Measurements from ENCODE around the gene MMD2. TPM values are rescaled to one million over a fixed set of nuclear protein-coding genes. Genes with fewer than 3 reads are reported as not detected.
A peak's percentile ranks its signal among the peaks of the same experiment; 100 is the strongest.

MMD2 gene
- total RNA-seq, 2 experiments from 2014 or later: not detected

DNA sequence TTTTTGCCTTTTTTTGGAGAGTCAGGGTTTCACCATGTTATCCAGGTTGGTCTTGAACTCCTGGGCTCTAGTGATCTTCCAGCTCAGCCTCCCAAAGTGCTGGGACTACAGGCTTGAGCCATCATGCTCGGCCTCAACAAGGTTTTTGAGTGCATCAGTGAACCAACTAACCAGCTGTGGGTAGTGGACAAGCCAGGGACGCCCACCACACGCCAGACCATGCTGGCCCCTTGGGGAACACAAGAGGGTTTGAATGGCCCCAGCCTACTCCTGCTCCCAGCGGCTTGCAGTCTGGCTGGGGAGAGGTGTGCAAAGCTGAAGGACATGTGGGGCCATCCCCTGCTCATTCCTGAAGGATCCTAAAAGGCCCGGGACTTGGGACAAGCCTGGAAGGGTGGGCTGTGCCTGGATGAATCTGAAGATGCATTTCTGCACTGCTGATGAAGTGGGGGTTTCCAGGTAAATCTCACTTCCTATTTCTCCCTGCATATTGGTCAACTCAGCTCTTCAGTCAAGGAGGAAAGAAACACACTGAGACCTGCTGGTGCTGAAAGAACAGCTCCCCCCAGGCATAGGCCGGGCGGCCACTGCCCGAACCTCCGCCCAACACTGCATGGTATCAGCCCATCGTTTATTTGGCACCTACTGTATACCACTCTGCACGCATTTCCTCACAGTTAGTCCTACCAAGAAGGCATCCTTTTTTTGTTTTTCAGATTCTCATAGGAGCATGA, 6.9 kb downstream of the MMD2 start:
- ChIA-PET CTCF (ENCODE audit: unreplicated experiment) (no interaction called here), POLR2A (interaction anchor here (0.6 kb wide), 2 partner anchors 318 to 1705 kb away, joined by 3 to 5 read pairs; no protein-coding TSS in a partner anchor)
- Histone ChIP-seq H3K9me3 (ENCODE audit: low read length) (no peaks in the 10 kb centered on the region), H3K27ac (ENCODE audit: low read depth, low read length, poor library complexity, severe bottlenecking) (no peak overlapping the region), H3K4me2 (ENCODE audit: low read length) (no peak overlapping the region), H2AFZ (ENCODE audit: low read length) (no peak overlapping the region), H4K20me1 (ENCODE audit: insufficient read depth, low read length) (no peaks in the 10 kb centered on the region), H3K79me2 (ENCODE audit: insufficient read depth, low read depth, low read length) (no peaks in the 10 kb centered on the region), H3K4me3 (ENCODE audit: low read depth, low read length, poor library complexity, severe bottlenecking) (no peak overlapping the region), H3K9me2 (ENCODE audit: insufficient read depth, low read length) (no peaks in the 10 kb centered on the region), H3K4me1 (ENCODE audit: insufficient read depth, low read length, poor library complexity, severe bottlenecking) (no peaks in the 10 kb centered on the region), H3K36me3 (ENCODE audit: insufficient read depth, low read length) (no peaks in the 10 kb centered on the region)
- no TSS peak for BruUV-seq (replicated peaks)
- peak; percentile 53 for DNase-seq (ENCODE audit: low spot score)
- no peak for TF ChIP-seq CTCF (conservative IDR thresholded peaks at IDR 0.05; ENCODE audit: low read length)
- no peak for TF ChIP-seq EZH2phosphoT487 (IDR thresholded peaks at IDR 0.05; ENCODE audit: borderline replicate concordance, low read depth, low read length)
- intact Hi-C loops (cut with micrococcal nuclease; ENCODE audit: unreplicated experiment): no loop called here

DNA sequence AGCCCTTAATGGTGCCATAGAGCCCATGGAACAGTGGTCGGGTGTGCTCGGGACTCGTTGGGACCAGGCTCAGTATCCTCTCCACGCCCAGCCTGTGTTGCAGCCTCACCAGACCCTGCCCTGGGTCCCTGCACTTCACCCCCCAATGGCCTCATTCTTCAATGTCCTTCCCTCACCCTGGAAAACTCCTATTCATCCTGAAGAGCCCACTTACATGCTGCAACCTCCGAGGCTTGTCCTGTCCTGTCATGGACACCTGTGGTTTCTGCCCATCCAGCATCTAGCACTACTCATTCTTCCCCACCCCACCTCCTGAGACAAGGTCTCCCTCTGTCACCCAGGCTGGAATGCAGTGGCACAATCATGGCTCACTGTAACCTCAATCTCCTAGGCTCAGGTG, 7.7 kb downstream of the MMD2 start:
- H4K20me1 ChIP-seq (ENCODE audit: insufficient read depth, low read length): no peaks in the 10 kb centered on the region
- POLR2A ChIA-PET: no interaction called here
- H3K9me2 ChIP-seq (ENCODE audit: insufficient read depth, low read length): no peaks in the 10 kb centered on the region
- DNase-seq (ENCODE audit: low spot score): no peak
- intact Hi-C loops (cut with micrococcal nuclease; ENCODE audit: unreplicated experiment): no loop called here
- H3K36me3 ChIP-seq (ENCODE audit: insufficient read depth, low read length): no peaks in the 10 kb centered on the region
- no peak overlapping the region for H2AFZ ChIP-seq (ENCODE audit: low read length)
- H3K4me2 ChIP-seq (ENCODE audit: low read length): no peak overlapping the region
- H3K27ac ChIP-seq (ENCODE audit: low read depth, low read length, poor library complexity, severe bottlenecking): no peak overlapping the region
- no TSS peak for BruUV-seq (replicated peaks)
- no peaks in the 10 kb centered on the region for H3K4me1 ChIP-seq (ENCODE audit: insufficient read depth, low read length, poor library complexity, severe bottlenecking)
- TF ChIP-seq EZH2phosphoT487 (IDR thresholded peaks at IDR 0.05; ENCODE audit: borderline replicate concordance, low read depth, low read length) (no peak), CTCF (conservative IDR thresholded peaks at IDR 0.05; ENCODE audit: low read length) (no peak)
- no peaks in the 10 kb centered on the region for H3K79me2 ChIP-seq (ENCODE audit: insufficient read depth, low read depth, low read length)
- CTCF ChIA-PET (ENCODE audit: unreplicated experiment): no interaction called here
- H3K4me3 ChIP-seq (ENCODE audit: low read depth, low read length, poor library complexity, severe bottlenecking): no peak overlapping the region
- no peaks in the 10 kb centered on the region for H3K9me3 ChIP-seq (ENCODE audit: low read length)

GRCh38 chr7:4948402-4948801, 10.6 kb downstream of the MMD2 start:
- Histone ChIP-seq H2AFZ (ENCODE audit: low read length) (no peak overlapping the region), H3K4me3 (ENCODE audit: low read depth, low read length, poor library complexity, severe bottlenecking) (no peak overlapping the region), H3K9me2 (ENCODE audit: insufficient read depth, low read length) (no peaks in the 10 kb centered on the region), H3K4me1 (ENCODE audit: insufficient read depth, low read length, poor library complexity, severe bottlenecking) (no peaks in the 10 kb centered on the region), H3K4me2 (ENCODE audit: low read length) (no peak overlapping the region), H4K20me1 (ENCODE audit: insufficient read depth, low read length) (no peaks in the 10 kb centered on the region), H3K27ac (ENCODE audit: low read depth, low read length, poor library complexity, severe bottlenecking) (no peak overlapping the region), H3K36me3 (ENCODE audit: insufficient read depth, low read length) (no peaks in the 10 kb centered on the region), H3K79me2 (ENCODE audit: insufficient read depth, low read depth, low read length) (no peaks in the 10 kb centered on the region), H3K9me3 (ENCODE audit: low read length) (no peaks in the 10 kb centered on the region)
- ChIA-PET CTCF (ENCODE audit: unreplicated experiment) (no interaction called here), POLR2A (interaction anchor here (0.7 kb wide), 1 partner anchor 56 kb away, joined by 3 read pairs; no protein-coding TSS in a partner anchor)
- no peak for DNase-seq (ENCODE audit: low spot score)
- intact Hi-C loops (cut with micrococcal nuclease; ENCODE audit: unreplicated experiment): no loop called here
- TF ChIP-seq EZH2phosphoT487 (IDR thresholded peaks at IDR 0.05; ENCODE audit: borderline replicate concordance, low read depth, low read length): no peak
- no peak for TF ChIP-seq CTCF (conservative IDR thresholded peaks at IDR 0.05; ENCODE audit: low read length)
- BruUV-seq (replicated peaks): no TSS peak
